Stimulated activated CD4-positive, alpha-beta T cell treated with anti-CD3 and anti-CD28 coated beads, Interleukin-12 subunit alpha, Interleukin-12 subunit beta, amount 100 ng/mL, for 48 hours (primary cell): ENCODE data around the gene TMEM132A.

Source experiments
- DNase-seq, 3 donors: peaks; one replicate each; pipeline ENCODE4 v3.0.0-alpha.2; 2020; ENCODE audit warnings: low read depth in 2 of 3, low spot score in 1 of 3

TMEM132A gene

GRCh38 chr11:60919956-60920355, 4.3 kb upstream of the TMEM132A start:
- DNase-seq, result no peak

GRCh38 chr11:60921259-60921658, 3.0 kb upstream of the TMEM132A start:
- DNase-seq, result no peak

- DNase-seq, result no peak
These were observed 2.4 kb upstream of the TMEM132A start for GRCh38 chr11:60921777-60922335.

GRCh38 chr11:60922906-60923305, 1.4 kb upstream of the TMEM132A start:
- no peak for DNase-seq

- DNase-seq, result no peak
These were observed 934 bp upstream of the TMEM132A start for GRCh38 chr11:60923326-60923725.

GRCh38 chr11:60923800-60924109, 505 bp upstream of the TMEM132A start:
- no peak for DNase-seq

GRCh38 chr11:60924906-60925853, 920 bp downstream of the TMEM132A start:
- no peak for DNase-seq

GRCh38 chr11:60925868-60926267, 1.6 kb downstream of the TMEM132A start:
- DNase-seq, result no peak

GRCh38 chr11:60926500-60926899, 2.2 kb downstream of the TMEM132A start:
- DNase-seq, result no peak

- no peak for DNase-seq
These were observed 2.9 kb downstream of the TMEM132A start for GRCh38 chr11:60927061-60927592.

- no peak for DNase-seq
These were observed 3.3 kb downstream of the TMEM132A start for GRCh38 chr11:60927600-60927999.

- DNase-seq, result no peak
These were observed 4.3 kb downstream of the TMEM132A start for GRCh38 chr11:60928563-60929001.

- no peak for DNase-seq
These were observed 5.5 kb downstream of the TMEM132A start for GRCh38 chr11:60929764-60930163.

GRCh38 chr11:60930394-60930793, 6.1 kb downstream of the TMEM132A start:
- no peak for DNase-seq

- DNase-seq, result no peak
These were observed 7.7 kb downstream of the TMEM132A start for GRCh38 chr11:60931917-60932316.

- no peak for DNase-seq
These were observed 8.5 kb downstream of the TMEM132A start for GRCh38 chr11:60932605-60933356.

- no peak for DNase-seq
These were observed 9.3 kb downstream of the TMEM132A start for GRCh38 chr11:60933416-60934123.

- DNase-seq, result no peak
These were observed 10.0 kb downstream of the TMEM132A start for GRCh38 chr11:60934124-60934789.

GRCh38 chr11:60934790-60935605, 10.7 kb downstream of the TMEM132A start:
- no peak for DNase-seq
